H1 (cell line): ENCODE data around the gene KRT34. TPM values are rescaled to one million over a fixed set of nuclear protein-coding genes. Genes with fewer than 3 reads are reported as not detected.

Source experiments
- CTCF ChIP-seq, 3 experiments: IDR thresholded peaks; 1 replicate in 2 of 3; 2 replicates in 1 of 3; pipeline versions ENCODE4 v1.5.1 to v1.6.1; 2011; ENCODE audit warnings: low read length in 3 of 3, mild to moderate bottlenecking in 3 of 3, inconsistent platforms in 2 of 3, low read depth in 1 of 3, moderate library complexity in 1 of 3; ENCODE audit not compliant: insufficient read depth in 1 of 3; ENCODE audit errors: control extremely low read depth in 1 of 3
- JUN ChIP-seq: IDR thresholded peaks from 2 replicates; pipeline ENCODE4 v1.6.1; 2011; ENCODE audit warnings: low read depth, mild to moderate bottlenecking, improper control_type of control experiment, low read length
- RAD21 ChIP-seq, 2 experiments: IDR thresholded peaks in 1 of 2; conservative IDR thresholded peaks in 1 of 2; 2 replicates each; pipeline ENCODE4 v1.6.1; 2011; ENCODE audit warnings: low read depth in 2 of 2, low read length in 2 of 2, improper control_type of control experiment in 1 of 2, inconsistent platforms in 1 of 2, mild to moderate bottlenecking in 1 of 2, moderate library complexity in 1 of 2
- TAF7 ChIP-seq: optimal IDR thresholded peaks from 2 replicates; pipeline ENCODE3; 2011; ENCODE audit warnings: low read depth, mild to moderate bottlenecking, inconsistent platforms, low read length, moderate library complexity, borderline replicate concordance
- USF2 ChIP-seq: IDR thresholded peaks from 2 replicates; pipeline ENCODE4 v1.6.1; 2011; ENCODE audit warnings: low read length, improper control_type of control experiment
- polyA plus RNA-seq, 7 experiments: library from polyadenylated mRNA; depleted of rRNA in 3 of 7; stranded (reverse) in 5 of 7; unstranded in 2 of 7; fragments of >200 nt in 5 of 7; fragments of 200-250 nt in 2 of 7; gene quantifications; 1 replicate in 5 of 7; 2 replicates in 1 of 7; 4 replicates in 1 of 7; pipeline versions ENCODE4 v1.2.1 to v1.2.3, GENCODE V29; 2011 to 2013; ENCODE audit warnings: missing spikeins in 2 of 7, mixed read lengths in 2 of 7
- total RNA-seq: library from RNA; stranded (reverse); fragmentation: NEBNext Ultra II Directional; extraction: Animal tissue kit (Norgen Biotek cat#: 25700); gene quantifications from 2 replicates; pipeline ENCODE4 v1.2.1, GENCODE V29; 2021
- TF ChIP-seq, protein P1 (sequence below): fragments of 300-600 bp; sonication (generic); IDR thresholded peaks from 2 replicates; pipeline ENCODE4 v1.7.1; 2012; ENCODE audit warnings: low read length, moderate library complexity, mild to moderate bottlenecking, inconsistent platforms; ENCODE audit not compliant: insufficient replicate concordance

KRT34 gene
- total and polyA plus RNA-seq, 2 of the 8 experiments (the other 6 are each of a cell fraction or from before 2014, with no cell fraction given), result not detected

DNA sequence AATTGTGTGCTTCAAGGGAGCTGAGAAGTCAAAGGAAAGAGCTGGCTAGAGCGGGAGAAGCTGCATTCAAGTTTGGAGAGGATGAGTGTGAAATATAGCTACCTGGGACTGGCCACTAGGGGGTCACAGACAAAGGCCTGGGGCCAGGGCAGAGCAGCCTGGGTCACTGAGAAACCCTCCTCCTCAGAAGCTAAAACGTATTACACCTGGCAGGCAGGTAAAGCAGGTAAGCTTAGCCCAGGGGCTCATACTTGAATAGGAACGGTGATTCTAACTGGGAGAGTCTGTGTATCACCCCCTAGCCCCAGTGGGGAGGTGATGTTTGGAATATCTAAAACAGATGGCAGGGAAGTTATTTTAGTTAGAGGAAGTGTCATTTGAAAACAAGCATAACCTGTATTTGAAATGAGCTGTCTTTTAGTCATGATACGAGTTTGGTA lies 35.5 kb upstream of the KRT34 start (continued):
- TF ChIP-seq, protein P1, sequence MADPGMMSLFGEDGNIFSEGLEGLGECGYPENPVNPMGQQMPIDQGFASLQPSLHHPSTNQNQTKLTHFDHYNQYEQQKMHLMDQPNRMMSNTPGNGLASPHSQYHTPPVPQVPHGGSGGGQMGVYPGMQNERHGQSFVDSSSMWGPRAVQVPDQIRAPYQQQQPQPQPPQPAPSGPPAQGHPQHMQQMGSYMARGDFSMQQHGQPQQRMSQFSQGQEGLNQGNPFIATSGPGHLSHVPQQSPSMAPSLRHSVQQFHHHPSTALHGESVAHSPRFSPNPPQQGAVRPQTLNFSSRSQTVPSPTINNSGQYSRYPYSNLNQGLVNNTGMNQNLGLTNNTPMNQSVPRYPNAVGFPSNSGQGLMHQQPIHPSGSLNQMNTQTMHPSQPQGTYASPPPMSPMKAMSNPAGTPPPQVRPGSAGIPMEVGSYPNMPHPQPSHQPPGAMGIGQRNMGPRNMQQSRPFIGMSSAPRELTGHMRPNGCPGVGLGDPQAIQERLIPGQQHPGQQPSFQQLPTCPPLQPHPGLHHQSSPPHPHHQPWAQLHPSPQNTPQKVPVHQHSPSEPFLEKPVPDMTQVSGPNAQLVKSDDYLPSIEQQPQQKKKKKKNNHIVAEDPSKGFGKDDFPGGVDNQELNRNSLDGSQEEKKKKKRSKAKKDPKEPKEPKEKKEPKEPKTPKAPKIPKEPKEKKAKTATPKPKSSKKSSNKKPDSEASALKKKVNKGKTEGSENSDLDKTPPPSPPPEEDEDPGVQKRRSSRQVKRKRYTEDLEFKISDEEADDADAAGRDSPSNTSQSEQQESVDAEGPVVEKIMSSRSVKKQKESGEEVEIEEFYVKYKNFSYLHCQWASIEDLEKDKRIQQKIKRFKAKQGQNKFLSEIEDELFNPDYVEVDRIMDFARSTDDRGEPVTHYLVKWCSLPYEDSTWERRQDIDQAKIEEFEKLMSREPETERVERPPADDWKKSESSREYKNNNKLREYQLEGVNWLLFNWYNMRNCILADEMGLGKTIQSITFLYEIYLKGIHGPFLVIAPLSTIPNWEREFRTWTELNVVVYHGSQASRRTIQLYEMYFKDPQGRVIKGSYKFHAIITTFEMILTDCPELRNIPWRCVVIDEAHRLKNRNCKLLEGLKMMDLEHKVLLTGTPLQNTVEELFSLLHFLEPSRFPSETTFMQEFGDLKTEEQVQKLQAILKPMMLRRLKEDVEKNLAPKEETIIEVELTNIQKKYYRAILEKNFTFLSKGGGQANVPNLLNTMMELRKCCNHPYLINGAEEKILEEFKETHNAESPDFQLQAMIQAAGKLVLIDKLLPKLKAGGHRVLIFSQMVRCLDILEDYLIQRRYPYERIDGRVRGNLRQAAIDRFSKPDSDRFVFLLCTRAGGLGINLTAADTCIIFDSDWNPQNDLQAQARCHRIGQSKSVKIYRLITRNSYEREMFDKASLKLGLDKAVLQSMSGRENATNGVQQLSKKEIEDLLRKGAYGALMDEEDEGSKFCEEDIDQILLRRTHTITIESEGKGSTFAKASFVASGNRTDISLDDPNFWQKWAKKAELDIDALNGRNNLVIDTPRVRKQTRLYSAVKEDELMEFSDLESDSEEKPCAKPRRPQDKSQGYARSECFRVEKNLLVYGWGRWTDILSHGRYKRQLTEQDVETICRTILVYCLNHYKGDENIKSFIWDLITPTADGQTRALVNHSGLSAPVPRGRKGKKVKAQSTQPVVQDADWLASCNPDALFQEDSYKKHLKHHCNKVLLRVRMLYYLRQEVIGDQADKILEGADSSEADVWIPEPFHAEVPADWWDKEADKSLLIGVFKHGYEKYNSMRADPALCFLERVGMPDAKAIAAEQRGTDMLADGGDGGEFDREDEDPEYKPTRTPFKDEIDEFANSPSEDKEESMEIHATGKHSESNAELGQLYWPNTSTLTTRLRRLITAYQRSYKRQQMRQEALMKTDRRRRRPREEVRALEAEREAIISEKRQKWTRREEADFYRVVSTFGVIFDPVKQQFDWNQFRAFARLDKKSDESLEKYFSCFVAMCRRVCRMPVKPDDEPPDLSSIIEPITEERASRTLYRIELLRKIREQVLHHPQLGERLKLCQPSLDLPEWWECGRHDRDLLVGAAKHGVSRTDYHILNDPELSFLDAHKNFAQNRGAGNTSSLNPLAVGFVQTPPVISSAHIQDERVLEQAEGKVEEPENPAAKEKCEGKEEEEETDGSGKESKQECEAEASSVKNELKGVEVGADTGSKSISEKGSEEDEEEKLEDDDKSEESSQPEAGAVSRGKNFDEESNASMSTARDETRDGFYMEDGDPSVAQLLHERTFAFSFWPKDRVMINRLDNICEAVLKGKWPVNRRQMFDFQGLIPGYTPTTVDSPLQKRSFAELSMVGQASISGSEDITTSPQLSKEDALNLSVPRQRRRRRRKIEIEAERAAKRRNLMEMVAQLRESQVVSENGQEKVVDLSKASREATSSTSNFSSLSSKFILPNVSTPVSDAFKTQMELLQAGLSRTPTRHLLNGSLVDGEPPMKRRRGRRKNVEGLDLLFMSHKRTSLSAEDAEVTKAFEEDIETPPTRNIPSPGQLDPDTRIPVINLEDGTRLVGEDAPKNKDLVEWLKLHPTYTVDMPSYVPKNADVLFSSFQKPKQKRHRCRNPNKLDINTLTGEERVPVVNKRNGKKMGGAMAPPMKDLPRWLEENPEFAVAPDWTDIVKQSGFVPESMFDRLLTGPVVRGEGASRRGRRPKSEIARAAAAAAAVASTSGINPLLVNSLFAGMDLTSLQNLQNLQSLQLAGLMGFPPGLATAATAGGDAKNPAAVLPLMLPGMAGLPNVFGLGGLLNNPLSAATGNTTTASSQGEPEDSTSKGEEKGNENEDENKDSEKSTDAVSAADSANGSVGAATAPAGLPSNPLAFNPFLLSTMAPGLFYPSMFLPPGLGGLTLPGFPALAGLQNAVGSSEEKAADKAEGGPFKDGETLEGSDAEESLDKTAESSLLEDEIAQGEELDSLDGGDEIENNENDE, result no peak
- peak; percentile 66 to 84 (median 71) for TF ChIP-seq CTCF (IDR thresholded peaks at IDR 0.05; ENCODE audit: control extremely low read depth in 1 of 3, insufficient read depth in 1 of 3, low read depth in 1 of 3, low read length in 3 of 3)
- TF ChIP-seq JUN, result no peak
- TF ChIP-seq RAD21 (IDR thresholded peaks at IDR 0.05 in 1 of 2, conservative IDR thresholded peaks at IDR 0.05 in 1 of 2; ENCODE audit: low read depth in 2 of 2, low read length in 2 of 2), result peak; percentile 59 to 68
- no peak for TF ChIP-seq USF2
- no peak for TF ChIP-seq TAF7
